Left colon (tissue), 2 donors: ENCODE measurements around the gene PIEZO1. TPM values are rescaled to one million over a fixed set of nuclear protein-coding genes. Genes with fewer than 3 reads are reported as not detected.
A peak's percentile ranks its signal among the peaks of the same experiment; 100 is the strongest.

ENCODE experiments used
- ATAC-seq: fragments of 200-7000 bp; cut with Tn5 transposase; one replicate; pipeline ENCODE4 v1.9.1; 2020; ENCODE audit warnings: mild to moderate bottlenecking, moderate library complexity
- DNase-seq, 2 donors: peaks; one replicate each; pipeline ENCODE4 v3.0.0-alpha.2; 2020
- intact Hi-C, 2 donors: fragments of 100-400 bp; cut with DNase I in 1 of 2; cut with micrococcal nuclease in 1 of 2; formaldehyde crosslinking; loops; one replicate each; pipeline versions ENCODE4 v1.11.2 to v1.14.0; 2022; cut with DNase I, micrococcal nuclease
- total RNA-seq, 2 donors: library from RNA; stranded (reverse); fragmentation: NEBNext Ultra II Directional; extraction: Animal tissue kit (Norgen Biotek cat#: 25700); gene quantifications; one replicate each; pipeline ENCODE4 v1.2.1, GENCODE V29; 2021
- donor health status: DM: no; HTN: no; CAD: no.
- donor health status: DM: yes; HTN: yes; CAD: no.

PIEZO1 gene
- total RNA-seq, 2 donors from 2014 or later = 118 to 146 TPM

DNA sequence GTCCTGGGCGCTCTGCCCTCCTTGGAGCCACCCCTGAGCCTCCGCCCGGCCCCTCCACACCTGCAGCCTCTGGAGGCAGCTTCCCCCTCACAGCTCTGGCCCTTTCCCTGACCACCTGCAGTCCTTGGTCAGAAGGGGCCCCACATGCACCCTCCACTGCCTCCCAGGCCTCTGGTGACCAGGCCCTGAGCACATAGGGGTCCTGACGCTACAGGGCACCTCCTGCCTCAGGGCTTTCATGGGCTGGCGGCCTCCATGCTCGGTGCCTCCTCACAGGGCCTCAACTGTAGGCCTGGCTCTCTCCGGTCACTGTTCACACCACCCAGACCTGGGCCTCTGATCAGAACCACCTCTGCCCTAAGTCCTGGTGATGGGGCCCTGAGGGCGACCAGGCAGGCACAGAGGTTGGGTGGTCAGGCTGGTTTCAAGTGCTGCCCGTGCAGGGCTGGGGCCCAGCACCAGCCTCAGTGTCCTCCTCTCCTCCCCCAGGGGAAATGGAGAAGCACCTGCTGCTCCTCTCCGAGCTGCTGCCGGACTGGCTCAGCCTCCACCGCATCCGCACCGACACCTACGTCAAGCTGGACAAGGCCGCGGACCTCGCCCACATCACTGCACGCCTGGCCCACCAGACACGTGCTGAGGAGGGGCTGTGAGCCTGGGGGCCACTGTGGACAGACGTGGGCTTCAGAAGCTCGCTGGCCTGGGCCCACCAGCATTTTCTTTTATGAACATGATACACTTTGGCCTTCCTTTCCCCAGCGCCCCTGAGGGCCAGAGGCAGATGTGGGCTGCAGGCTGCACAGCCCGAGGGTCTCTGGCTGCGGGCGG lies 22.8 kb upstream of the PIEZO1 start:
- DNase-seq (no peak), ATAC-seq (no peak)
- intact Hi-C loops = no loop called here

DNA sequence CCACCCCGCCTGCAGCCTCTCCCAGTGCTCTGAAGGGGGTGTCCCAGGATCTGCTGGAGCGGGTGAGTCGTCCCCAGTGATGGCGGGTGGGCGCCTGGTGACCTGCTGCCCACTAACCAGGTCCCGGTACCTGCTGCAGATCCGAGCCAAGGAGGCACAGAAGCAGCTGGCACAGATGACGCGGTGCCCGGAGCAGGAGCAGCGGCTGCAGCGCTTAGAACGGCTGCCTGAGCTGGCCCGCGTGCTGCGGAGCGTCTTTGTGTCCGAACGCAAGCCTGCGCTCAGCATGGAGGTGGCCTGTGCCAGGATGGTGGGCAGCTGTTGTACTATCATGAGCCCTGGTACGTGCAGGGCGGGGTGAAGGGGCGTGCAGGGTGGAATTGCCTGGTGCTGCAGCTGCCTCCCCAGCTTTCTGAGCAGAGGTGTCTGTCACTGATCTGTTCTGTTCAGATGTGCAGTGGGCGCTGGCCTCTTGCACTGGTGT lies 22.2 kb upstream of the PIEZO1 start:
- ATAC-seq = no peak
- DNase-seq = peak in 1 of 2 donors; percentile 25
- intact Hi-C loops = no loop called here

DNA sequence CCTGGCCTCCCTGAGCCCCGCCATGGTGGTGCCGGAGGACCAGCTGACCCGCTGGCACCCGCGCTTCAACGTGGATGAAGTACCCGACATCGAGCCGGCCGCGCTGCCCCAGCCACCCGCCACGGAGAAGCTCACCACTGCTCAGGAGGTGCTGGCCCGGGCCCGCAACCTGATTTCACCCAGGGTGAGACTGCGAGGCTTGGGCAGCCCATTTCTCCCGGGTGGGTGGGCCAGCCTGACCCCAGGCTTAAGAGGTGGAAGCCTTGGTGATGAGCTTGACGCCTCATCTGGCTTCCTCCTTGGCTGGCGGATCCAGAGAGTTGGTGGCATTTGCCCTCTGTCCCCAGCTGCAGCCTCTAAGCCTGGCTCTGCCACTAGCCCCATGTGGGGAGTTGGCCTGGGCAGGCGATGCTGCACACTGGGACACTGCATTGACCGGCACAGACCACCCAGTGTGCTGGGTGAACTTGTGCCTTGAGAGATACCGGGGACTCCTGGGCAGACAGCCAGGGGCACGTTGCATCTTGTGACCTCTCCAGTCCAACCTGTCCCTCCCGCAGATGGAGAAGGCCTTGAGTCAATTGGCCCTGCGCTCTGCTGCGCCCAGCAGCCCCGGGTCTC lies 21.6 kb upstream of the PIEZO1 start:
- DNase-seq (peak in 1 of 2 donors; percentile 27), ATAC-seq (no peak)
- intact Hi-C loops = no loop called here

DNA sequence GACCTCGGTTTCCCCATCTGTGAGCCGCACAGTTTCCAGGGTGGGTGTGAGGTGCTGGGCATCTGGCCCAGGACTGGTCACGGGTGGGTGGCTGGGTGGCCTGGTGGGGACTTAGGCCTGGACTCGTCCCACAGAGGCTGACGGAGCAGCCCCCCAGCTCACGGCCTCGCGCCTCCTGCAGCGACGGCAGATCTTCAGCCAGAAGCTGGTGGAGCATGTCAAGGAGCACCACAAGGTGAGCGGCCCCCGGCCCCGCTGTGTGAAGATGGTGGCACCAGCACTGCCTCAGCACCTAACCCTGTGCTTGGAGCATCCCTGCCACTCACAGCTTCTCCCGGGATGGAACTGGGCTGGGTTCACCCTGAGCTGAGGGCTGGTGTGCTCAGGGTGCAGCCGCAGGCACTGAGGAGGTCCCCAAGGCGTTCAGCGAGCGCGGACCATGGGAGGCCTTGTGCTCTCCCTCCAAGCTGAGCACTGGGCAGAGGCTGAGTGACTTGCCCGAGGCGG lies 20.9 kb upstream of the PIEZO1 start:
- intact Hi-C loops = no loop called here
- no peak for ATAC-seq
- DNase-seq = no peak

DNA sequence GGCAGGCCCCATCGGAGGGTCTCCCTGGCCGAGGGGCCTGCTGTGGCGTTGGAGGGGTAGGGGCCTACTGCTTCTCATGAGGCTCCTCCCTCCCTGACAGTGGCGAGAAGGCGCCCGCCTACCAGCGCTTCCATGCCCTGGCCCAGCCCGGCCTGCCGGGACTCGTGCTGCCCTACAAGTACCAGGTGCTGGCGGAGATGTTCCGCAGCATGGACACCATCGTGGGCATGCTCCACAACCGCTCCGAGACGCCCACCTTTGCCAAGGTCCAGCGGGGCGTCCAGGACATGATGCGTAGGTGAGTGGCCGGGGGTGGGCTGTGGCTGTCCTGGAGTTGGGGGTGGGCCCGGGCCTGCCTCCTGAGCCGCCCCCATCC lies 20.3 kb upstream of the PIEZO1 start:
- ATAC-seq (no peak), DNase-seq (peak in 1 of 2 donors; percentile 37)
- intact Hi-C loops = no loop called here

- peak; percentile 57 to 61 for DNase-seq
- intact Hi-C loops = no loop called here
- ATAC-seq = peak; percentile 39
Observed at GRCh38 chr16:88804552-88805339, 19.7 kb upstream of the PIEZO1 start.

DNA sequence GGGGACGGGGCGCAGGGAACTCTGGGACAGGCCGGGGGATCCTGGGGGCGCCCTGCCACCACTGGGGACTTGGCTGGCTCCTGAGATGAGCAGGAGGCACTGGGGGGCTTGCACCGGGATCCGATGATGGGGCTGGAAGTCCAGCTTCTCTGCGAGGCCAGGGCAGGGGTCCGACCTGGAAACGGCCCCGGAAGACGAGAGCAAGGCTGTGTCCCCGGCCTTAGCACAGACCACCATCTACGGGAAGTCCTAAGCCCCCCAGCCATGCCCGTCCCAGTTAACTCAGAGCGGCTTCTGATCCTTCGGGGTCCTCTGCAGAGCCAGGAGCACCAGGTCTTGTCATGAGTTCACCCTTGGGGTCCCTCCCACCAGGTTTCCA lies 19.1 kb upstream of the PIEZO1 start:
- DNase-seq (peak in 1 of 2 donors; percentile 30), ATAC-seq (no peak)
- intact Hi-C loops = no loop called here

DNA sequence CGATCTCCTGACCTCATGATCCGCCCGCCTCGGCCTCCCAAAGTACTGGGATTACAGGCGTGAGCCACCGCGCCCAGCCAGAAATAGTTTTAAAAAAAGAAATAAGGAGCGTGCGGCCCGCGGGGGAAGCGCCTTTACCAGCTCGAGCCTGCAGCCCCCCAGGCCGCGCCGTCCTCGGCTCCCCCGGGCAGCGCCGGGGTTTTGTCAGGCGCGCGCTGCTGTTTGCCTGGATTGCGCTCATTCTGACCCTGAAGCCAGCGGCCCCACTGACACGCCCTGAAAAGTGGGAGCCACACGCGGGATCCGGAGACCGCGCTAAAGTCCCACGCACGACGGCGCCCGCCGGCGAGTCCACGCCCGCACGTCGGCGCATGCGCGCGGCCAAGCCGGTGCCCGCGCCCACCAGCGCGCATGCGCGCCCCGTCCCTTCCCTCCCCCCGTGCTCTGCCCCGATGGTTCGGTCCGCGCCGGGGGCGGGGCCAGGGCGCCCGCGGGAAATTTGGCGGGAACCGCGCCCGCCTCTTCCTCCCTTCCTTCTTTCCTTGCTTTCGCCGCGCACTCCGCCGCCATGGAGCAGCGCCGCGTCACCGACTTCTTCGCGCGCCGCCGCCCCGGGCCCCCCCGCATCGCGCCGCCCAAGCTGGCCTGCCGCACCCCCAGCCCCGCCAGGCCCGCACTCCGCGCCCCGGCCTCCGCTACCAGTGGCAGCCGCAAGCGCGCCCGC lies 18.4 kb upstream of the PIEZO1 start, which contains the start of gene CDT1:
TSS of gene CDT1 (plus strand) at position 526 of the 724 bp plus-strand sequence. CDS start at position 569, 43 bp downstream.
- peak; percentile 61 for ATAC-seq
- peak; percentile 71 to 82 for DNase-seq
- intact Hi-C loops = no loop called here

GRCh38 chr16:88800277-88800592 lies 15.2 kb upstream of the PIEZO1 start:
- intact Hi-C loops = no loop called here
- ATAC-seq (no peak), DNase-seq (no peak)

DNA sequence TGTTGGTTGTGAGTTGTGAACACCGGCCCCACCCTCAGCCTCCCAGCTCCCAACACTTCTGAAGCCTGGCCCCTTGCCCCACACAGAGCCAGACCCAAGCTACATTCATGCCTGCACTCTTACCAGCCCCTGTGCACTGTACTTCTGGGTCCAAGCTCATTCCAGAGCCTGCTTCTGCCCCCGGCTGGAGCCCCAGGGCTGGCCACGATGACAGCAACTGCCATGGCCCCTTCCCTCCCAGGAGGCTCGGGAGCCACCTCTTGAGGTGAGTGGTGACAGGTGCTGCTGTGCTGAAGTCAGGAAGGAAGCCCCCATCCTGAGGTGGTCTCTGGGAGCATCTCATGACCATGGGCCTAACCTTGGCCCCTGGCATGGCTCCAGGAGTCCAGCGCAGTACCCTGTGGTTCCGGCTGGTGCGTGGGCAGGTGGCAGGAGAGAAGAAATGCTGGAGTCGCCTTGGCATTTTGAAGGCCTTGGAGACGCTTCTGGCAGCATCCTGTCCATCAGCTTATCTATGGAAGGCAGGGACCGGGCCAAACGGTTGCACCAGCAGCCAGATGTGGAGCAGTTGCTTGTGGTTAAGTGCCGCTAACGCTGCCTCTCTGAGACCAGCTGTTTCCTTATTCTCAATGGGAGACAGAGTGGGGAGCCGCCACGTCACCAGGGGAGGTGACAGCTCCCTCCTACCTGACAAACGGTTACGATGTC lies 14.7 kb upstream of the PIEZO1 start:
- intact Hi-C loops = no loop called here
- peak in 1 of 2 donors; percentile 25 for DNase-seq
- ATAC-seq = no peak

DNA sequence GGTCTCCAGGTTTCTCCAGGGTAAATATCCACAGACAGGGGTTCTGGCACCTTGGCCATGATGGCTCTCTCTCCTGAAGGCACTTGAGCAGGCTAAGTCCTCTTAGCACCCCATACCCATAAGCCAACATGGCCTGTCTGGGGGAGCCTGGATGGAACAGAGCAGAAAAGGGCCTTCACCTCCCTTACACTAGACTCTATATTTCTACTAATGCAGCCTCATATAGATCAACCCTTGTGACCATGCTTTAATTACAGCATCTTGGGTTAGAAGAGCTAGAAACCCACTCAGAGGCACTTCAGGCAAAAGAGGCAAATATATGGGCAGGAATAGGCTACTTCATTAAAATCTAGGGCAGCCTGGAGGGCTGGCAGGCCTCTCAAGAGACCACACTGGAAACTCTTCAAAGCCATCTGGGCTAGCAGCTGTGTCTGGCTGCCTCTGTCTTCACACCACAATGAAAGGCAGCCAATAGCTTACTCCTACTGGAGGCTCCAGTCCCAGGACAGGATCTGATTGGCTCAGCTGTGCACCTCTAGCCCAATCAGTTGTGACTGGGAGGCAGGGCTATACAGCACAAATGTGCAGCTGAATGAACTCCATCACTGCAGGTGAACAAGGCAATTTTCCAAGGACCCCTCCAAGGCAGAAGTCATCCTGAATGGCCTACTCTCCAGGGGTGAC lies 13.9 kb upstream of the PIEZO1 start:
- DNase-seq = no peak
- intact Hi-C loops = no loop called here

GRCh38 chr16:88798073-88798472 lies 13.1 kb upstream of the PIEZO1 start:
- DNase-seq (no peak), ATAC-seq (no peak)
- intact Hi-C loops = no loop called here

More for the DNA sequence above, 13.9 kb upstream of the PIEZO1 start:
- no peak for ATAC-seq

- intact Hi-C loops = no loop called here
- DNase-seq (no peak), ATAC-seq (no peak)
Observed at GRCh38 chr16:88796278-88796677, 11.3 kb upstream of the PIEZO1 start.

- DNase-seq (peak; percentile 56 to 57), ATAC-seq (peak; percentile 88)
- intact Hi-C loops = no loop called here
Observed at GRCh38 chr16:88793251-88793954, 8.4 kb upstream of the PIEZO1 start.

DNA sequence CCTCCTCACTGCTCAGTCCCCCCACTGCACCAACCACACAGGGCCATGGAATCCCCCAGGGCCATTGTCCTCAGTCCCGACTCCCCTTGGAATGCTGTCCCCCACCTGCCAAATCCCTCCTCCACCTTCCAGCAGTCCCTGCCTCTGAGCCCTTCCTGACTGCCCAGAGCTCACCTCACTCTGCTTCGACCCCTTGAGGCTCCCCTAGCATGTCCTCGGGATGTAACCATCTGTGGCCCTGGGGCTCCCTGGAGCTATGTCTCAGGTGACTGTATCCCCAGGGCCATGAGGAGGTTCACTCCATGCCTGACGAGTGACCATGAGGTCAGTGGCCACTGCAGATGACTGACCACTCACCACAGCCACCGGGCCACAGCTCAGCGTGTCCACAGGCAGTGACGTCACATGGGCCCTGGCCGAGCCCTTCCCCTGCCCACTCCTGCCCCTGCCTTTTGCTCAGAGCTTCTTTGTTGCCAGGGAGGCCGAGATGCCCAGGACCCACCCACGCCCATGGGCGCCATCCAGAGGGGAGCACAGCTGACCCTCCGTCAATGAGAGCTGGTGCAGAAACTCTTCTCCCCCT lies 7.7 kb upstream of the PIEZO1 start:
- intact Hi-C loops = no loop called here
- DNase-seq = no peak
- no peak for ATAC-seq

GRCh38 chr16:88792078-88792550 lies 7.1 kb upstream of the PIEZO1 start:
- intact Hi-C loops = no loop called here
- ATAC-seq (no peak), DNase-seq (no peak)
